Measurements from ENCODE around the gene PGAP6. TPM values are rescaled to one million over a fixed set of nuclear protein-coding genes. Genes with fewer than 3 reads are reported as not detected.
A peak's percentile ranks its signal among the peaks of the same experiment; 100 is the strongest.
"Not testable (repeated sequence)": the region's sequence is repeated elsewhere in the genome, so short reads cannot be mapped to it uniquely, and the experiment has no call there.

PGAP6 gene
- polyA plus RNA-seq, 4 donors: 21.6 to 64.8 (median 56.5) TPM

GRCh38 chr16:353404-354290 lies 28.1 kb downstream of the PGAP6 start:
- DNase-seq (ENCODE audit: low read depth in 4 of 4, low spot score in 3 of 4): no peak

GRCh38 chr16:352547-353403 lies 29.0 kb downstream of the PGAP6 start, which contains the start of gene AXIN1:
TSS of gene AXIN1 (minus strand) at chr16:352723. CDS start at chr16:347025, 5,698 bp downstream.
- DNase-seq (ENCODE audit: low read depth in 4 of 4, low spot score in 3 of 4): peak; percentile 76 to 93 (median 90)

GRCh38 chr16:351804-352520 lies 29.8 kb downstream of the PGAP6 start:
- no peak for DNase-seq (ENCODE audit: low read depth in 4 of 4, low spot score in 3 of 4)

GRCh38 chr16:350203-350602 lies 31.6 kb downstream of the PGAP6 start:
- DNase-seq (ENCODE audit: low read depth in 4 of 4, low spot score in 3 of 4): no peak

GRCh38 chr16:349211-349610 lies 32.6 kb downstream of the PGAP6 start:
- DNase-seq (ENCODE audit: low read depth in 4 of 4, low spot score in 3 of 4): no peak

- not testable (repeated sequence) for DNase-seq (ENCODE audit: low read depth in 4 of 4, low spot score in 3 of 4)
Observed at GRCh38 chr16:348495-348894, 33.3 kb downstream of the PGAP6 start.

GRCh38 chr16:347203-347602 lies 34.6 kb downstream of the PGAP6 start:
- no peak for DNase-seq (ENCODE audit: low read depth in 4 of 4, low spot score in 3 of 4)

- DNase-seq (ENCODE audit: low read depth in 4 of 4, low spot score in 3 of 4): no peak
Observed at GRCh38 chr16:346587-346986, 35.2 kb downstream of the PGAP6 start.

GRCh38 chr16:345772-346171 lies 36.0 kb downstream of the PGAP6 start:
- no peak for DNase-seq (ENCODE audit: low read depth in 4 of 4, low spot score in 3 of 4)

GRCh38 chr16:342455-343213 lies 39.1 kb downstream of the PGAP6 start:
- DNase-seq (ENCODE audit: low read depth in 4 of 4, low spot score in 3 of 4): no peak

- DNase-seq (ENCODE audit: low read depth in 4 of 4, low spot score in 3 of 4): not testable (repeated sequence)
Observed at GRCh38 chr16:341974-342336, 39.8 kb downstream of the PGAP6 start.

GRCh38 chr16:341095-341973 lies 40.4 kb downstream of the PGAP6 start:
- not testable (repeated sequence) for DNase-seq (ENCODE audit: low read depth in 4 of 4, low spot score in 3 of 4)

GRCh38 chr16:340370-341091 lies 41.2 kb downstream of the PGAP6 start:
- DNase-seq (ENCODE audit: low read depth in 4 of 4, low spot score in 3 of 4): no peak

- no peak for DNase-seq (ENCODE audit: low read depth in 4 of 4, low spot score in 3 of 4)
Observed at GRCh38 chr16:339680-340079, 42.1 kb downstream of the PGAP6 start.

GRCh38 chr16:337975-338575 lies 43.7 kb downstream of the PGAP6 start:
- DNase-seq (ENCODE audit: low read depth in 4 of 4, low spot score in 3 of 4): no peak

- no peak for DNase-seq (ENCODE audit: low read depth in 4 of 4, low spot score in 3 of 4)
Observed at GRCh38 chr16:337437-337836, 44.3 kb downstream of the PGAP6 start.

- no peak for DNase-seq (ENCODE audit: low read depth in 4 of 4, low spot score in 3 of 4)
Observed at GRCh38 chr16:336269-336668, 45.5 kb downstream of the PGAP6 start.
